Activated T-cell treated with anti-CD3 and anti-CD28 coated beads for 48 hours (primary cell): ENCODE measurements around the gene ALDH4A1.
"Not testable (repeated sequence)": the region's sequence is repeated elsewhere in the genome, so short reads cannot be mapped to it uniquely, and the experiment has no call there.

Experiments used
- DNase-seq: peaks from one replicate; pipeline ENCODE4 v3.0.0-alpha.2; 2020; ENCODE audit warnings: low read depth

The ALDH4A1 gene

GRCh38 chr1:18900303-18900841 lies 2.0 kb downstream of the ALDH4A1 start:
- DNase-seq: no peak

GRCh38 chr1:18899363-18900049 lies 2.8 kb downstream of the ALDH4A1 start:
- no peak for DNase-seq

- DNase-seq: no peak
Observed at GRCh38 chr1:18898567-18898966, 3.8 kb downstream of the ALDH4A1 start.

DNA sequence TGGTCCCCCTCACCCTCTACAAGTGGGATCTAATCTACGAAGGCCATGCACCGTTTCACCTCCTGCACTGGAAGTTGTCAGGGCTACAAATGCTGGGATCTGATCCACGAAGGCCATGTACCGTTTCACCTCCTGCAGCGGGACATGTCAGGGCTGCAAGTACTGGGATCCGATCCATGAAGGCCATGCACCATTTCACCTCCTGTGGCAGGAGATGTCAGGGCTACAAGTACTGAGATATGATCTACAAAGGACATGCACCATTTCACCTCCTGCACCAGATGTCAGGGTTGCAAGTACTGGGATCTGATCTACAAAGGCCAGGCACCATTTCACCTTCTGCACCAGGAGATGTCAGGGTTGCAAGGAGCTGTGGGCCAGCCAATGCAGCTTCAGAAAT lies 7.0 kb downstream of the ALDH4A1 start:
- DNase-seq: no peak

DNA sequence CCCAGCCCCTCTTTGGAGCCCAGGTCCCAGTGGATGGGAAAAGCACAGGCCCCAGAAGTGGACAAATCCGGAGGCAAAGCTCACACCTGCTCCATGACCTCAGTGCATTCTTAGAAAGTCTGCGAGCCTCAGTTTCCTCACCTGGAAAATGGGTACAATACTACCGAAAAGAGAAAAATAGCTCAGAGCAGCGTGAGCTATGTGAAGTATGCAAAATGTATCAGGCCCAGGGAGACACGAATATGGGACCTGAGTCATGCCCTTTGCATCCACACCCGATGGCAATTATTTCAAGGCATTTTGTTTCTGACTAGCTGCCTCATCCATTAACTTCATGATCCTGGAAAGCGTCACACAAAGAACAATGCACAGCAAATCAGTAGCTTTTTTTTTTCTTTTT lies 9.2 kb downstream of the ALDH4A1 start:
- DNase-seq: no peak

GRCh38 chr1:18891858-18892257 lies 10.5 kb downstream of the ALDH4A1 start:
- not testable (repeated sequence) for DNase-seq

DNA sequence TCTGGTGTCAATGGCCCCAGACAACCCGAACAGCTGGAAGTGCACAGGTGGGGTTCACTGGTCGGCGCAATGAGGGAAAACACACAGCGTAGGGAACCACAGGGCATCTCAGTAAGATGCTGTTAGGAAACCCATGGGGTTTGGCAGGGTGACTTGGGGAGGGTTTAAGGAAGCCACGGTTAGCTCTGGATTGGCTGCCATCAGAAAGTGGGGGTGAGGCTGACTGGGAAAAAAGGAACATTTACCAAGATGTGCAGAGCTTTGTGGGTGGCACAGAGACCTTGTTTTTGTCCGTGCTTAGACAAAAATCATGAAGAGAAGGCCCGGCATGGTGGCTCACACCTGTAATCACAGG lies 11.0 kb downstream of the ALDH4A1 start:
- no peak for DNase-seq

- no peak for DNase-seq
Observed at GRCh38 chr1:18890706-18891425, 11.5 kb downstream of the ALDH4A1 start.

DNA sequence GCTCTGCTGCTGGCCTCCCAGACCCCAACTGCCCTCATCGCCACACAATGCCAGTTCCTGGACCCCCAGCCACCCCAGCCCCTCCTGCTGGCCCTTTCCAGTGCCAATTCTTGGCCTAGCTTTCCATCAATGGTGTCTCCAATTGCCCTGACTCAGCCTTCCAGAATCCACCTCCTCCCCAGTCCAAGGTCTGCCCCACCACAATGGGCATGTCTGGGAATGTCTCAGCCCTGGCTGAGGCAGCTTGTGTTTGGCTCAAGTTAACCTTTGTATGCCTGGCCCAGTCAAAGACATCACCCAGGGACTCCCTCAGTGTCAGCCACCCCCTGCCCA lies 16.4 kb downstream of the ALDH4A1 start:
- DNase-seq: no peak

GRCh38 chr1:18885311-18886002 lies 16.9 kb downstream of the ALDH4A1 start:
- DNase-seq: no peak

DNA sequence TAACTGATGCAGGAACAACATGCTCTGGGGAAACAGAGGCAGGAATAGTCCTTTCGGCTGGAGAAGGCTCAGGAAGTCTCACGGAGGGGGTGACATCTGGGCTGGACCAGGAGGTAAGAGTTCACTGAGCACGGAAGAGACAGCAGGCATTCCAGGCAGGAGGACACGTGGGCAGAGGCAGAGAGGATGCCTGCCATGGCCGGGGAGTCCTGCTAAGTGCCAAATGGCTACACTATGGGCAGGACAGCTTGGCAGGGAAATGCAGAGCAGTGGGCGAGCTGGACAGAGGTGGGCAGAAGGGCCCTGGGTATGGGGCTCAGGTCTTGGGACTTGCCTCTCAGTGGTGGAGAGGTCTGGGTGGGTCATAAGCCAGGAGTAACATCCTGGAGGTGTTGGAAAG lies 17.6 kb downstream of the ALDH4A1 start:
- DNase-seq: no peak

DNA sequence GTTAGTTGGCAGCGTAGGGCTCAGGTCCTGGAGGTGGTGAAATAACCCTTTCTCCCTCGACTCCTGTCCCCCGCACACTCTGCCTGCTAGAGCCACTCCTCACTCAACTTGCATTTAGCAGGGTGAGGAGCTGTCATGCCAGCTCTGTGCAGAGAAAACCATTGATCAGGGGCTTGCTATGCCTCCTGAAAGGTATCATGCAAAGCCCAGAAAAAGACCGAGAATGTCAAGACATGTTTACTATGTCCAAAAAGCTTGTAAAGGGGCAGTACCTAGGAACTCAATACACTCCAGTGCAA lies 18.0 kb downstream of the ALDH4A1 start:
- DNase-seq: no peak

- DNase-seq: peak; percentile 67
Observed at GRCh38 chr1:18883636-18884418, 18.5 kb downstream of the ALDH4A1 start.

DNA sequence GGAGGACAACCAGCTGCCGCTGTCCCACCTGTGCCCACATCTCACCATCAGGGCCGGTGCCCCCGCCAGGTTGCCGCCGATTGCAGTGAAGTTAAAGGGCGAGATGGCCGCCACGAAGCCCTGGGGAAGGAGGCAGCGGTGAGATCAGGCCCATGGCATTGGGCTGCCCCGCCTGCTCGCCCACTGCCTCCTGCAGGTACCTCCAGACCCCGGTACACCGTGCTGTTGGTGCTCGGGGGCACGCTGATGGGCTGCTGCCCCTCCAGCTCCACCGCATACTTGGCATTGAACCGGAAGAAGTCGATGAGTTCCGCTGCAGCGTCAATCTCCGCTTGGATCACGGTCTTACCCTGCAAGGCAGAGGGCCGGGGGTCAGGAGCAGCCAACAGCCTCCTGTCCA lies 19.3 kb downstream of the ALDH4A1 start:
- DNase-seq: no peak

- DNase-seq: no peak
Observed at GRCh38 chr1:18882486-18882885, 19.9 kb downstream of the ALDH4A1 start.

GRCh38 chr1:18881642-18882431 lies 20.5 kb downstream of the ALDH4A1 start:
- DNase-seq: no peak

GRCh38 chr1:18881164-18881563 lies 21.2 kb downstream of the ALDH4A1 start:
- DNase-seq: no peak

DNA sequence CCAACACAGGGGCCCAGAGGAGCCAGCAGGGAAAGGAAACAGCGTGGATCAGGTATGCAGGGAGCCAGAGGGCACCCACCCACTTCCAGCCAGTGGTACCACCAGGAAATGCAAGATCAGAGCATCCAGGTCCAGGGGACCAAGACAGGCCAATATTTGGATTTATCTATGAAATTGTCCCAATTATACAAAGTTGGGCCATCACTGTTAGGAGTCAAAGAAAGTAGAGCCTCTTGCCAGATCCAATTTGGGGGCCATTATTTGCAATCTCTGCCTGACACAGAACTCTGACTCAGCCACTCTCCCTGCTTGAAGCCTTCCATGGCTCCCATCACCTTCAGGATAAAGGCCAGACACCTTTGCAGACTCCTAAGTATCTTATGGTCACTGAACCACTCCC lies 21.8 kb downstream of the ALDH4A1 start:
- no peak for DNase-seq

GRCh38 chr1:18879791-18880309 lies 22.5 kb downstream of the ALDH4A1 start:
- DNase-seq: no peak

- DNase-seq: no peak
Observed at GRCh38 chr1:18879215-18879790, 23.1 kb downstream of the ALDH4A1 start.

- no peak for DNase-seq
Observed at GRCh38 chr1:18878538-18879214, 23.7 kb downstream of the ALDH4A1 start.
